SK-N-SH treated with all-trans-retinoic acid at 6 μM for 48 hours (cell line): ENCODE data around the gene DCAF8L2.

ENCODE experiments used
- ARNTL ChIP-seq: fragments of 450-650 bp; formaldehyde crosslinking; IDR thresholded peaks from 2 replicates; pipeline ENCODE4 v1.5.0; 2020; ENCODE audit warnings: low read depth, mild to moderate bottlenecking, moderate library complexity, borderline replicate concordance
- RARB ChIP-seq: fragments of 250-450 bp; sonication (Bioruptor Pico); IDR thresholded peaks from 2 replicates; pipeline ENCODE4 v1.8.0; 2021; ENCODE audit warnings: mild to moderate bottlenecking, moderate library complexity
- SNAI2 ChIP-seq: fragments of 250-450 bp; sonication (Bioruptor Pico); IDR thresholded peaks from 2 replicates; pipeline ENCODE4 v1.5.0; 2020; ENCODE audit warnings: mild to moderate bottlenecking, moderate library complexity
- TF ChIP-seq, protein P1 (sequence below): fragments of 250-450 bp; sonication (Bioruptor Pico); IDR thresholded peaks from 2 replicates; pipeline ENCODE4 v1.8.0; 2021; ENCODE audit warnings: low read depth, mild to moderate bottlenecking, moderate library complexity, borderline replicate concordance

DNA sequence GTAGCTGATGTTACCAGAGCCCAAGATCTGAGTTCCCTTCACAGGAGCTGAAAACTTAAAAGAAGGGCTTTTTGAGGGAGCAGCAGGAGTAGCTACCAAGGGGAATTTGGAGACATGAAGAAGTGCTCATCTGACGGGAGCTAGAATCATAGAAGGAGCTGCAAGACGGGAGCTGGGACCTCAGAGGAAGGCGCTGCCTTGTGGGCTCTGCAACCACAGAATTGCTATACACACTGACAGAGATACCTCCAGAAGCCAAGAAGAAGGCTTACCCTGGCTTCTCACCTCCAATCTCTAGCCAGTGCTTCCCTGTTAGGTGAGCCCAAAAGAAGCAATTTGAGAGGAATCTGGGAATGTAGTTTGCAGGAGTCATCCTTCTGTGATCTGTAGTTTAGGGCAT, 35.9 kb downstream of the DCAF8L2 start:
- TF ChIP-seq SNAI2 (CRISPR knock-in tag) (no peak), RARB (no peak), ARNTL (no peak)
- TF ChIP-seq, protein P1, sequence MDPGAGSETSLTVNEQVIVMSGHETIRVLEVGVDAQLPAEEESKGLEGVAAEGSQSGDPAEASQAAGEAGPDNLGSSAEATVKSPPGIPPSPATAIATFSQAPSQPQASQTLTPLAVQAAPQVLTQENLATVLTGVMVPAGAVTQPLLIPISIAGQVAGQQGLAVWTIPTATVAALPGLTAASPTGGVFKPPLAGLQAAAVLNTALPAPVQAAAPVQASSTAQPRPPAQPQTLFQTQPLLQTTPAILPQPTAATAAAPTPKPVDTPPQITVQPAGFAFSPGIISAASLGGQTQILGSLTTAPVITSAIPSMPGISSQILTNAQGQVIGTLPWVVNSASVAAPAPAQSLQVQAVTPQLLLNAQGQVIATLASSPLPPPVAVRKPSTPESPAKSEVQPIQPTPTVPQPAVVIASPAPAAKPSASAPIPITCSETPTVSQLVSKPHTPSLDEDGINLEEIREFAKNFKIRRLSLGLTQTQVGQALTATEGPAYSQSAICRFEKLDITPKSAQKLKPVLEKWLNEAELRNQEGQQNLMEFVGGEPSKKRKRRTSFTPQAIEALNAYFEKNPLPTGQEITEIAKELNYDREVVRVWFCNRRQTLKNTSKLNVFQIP (CRISPR knock-in tag) = no peak
